ENCODE measurements around the gene ZNF322.

DNA sequence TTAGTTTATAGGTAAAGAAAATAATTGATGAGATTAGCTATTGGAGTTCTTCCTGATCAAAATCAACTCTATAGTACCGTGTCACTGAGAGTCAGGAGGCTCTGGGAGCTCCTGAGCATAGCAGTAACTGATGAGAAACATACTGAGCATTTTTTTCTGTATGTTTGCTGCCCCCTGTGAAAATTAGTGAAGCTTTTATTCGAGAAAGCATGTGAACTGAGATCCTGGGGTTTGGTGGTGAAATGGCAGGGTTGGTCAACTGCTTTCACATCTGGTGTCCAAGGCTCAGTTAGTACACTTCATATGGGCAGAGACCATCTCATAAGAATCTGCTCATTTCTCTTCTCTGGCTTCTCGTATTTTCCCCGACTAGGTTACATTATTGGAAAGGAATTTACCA lies 66.9 kb downstream of the ZNF322 start:
- TF ChIP-seq FOXA1 (IDR thresholded peaks at IDR 0.05): no peak
- TF ChIP-seq SP1 (IDR thresholded peaks at IDR 0.05): no peak
- TF ChIP-seq BHLHE40 (IDR thresholded peaks at IDR 0.05; ENCODE audit: borderline replicate concordance): no peak
